ENCODE data around the gene MICAL2. TPM values are rescaled to one million over a fixed set of nuclear protein-coding genes. Genes with fewer than 3 reads are reported as not detected.

Gene MICAL2
- total and polyA plus RNA-seq, 12 donors, result 8.4 to 80.5 (median 34.1) TPM

- intact Hi-C loops (cut with DNase I), result no loop called here
- Histone ChIP-seq H3K4me1 (replicated peaks in 1 of 2) (no peaks in the 10 kb centered on the region), H3K36me3 (replicated peaks in 1 of 2) (no peaks in the 10 kb centered on the region), H3K9me3 (replicated peaks in 1 of 3) (no peaks in the 10 kb centered on the region), H3K4me3 (no peak overlapping the region), H3K27ac (no peak overlapping the region), H3K27me3 (no peaks in the 10 kb centered on the region)
- DNase-seq, result no peak
- TF ChIP-seq POLR2A (IDR thresholded peaks at IDR 0.05), result no peak
- no peak for TF ChIP-seq CTCF (IDR thresholded peaks at IDR 0.05)
- WGBS, 4 donors, result 83 to 89% (median 86%) methylated on average over 3 to 5 of the region's 5 CpGs
Measured at GRCh38 chr11:12186701-12187100, 76.3 kb downstream of the MICAL2 start.

- DNase-seq, result no peak
- Histone ChIP-seq H3K27ac (no peak overlapping the region), H3K4me3 (no peak overlapping the region), H3K9me3 (replicated peaks in 1 of 3) (no peaks in the 10 kb centered on the region), H3K27me3 (no peaks in the 10 kb centered on the region), H3K4me1 (replicated peaks in 1 of 2) (no peaks in the 10 kb centered on the region), H3K36me3 (replicated peaks in 1 of 2) (no peaks in the 10 kb centered on the region)
- intact Hi-C loops (cut with DNase I), result no loop called here
- WGBS, 4 donors, result 83 to 90% (median 84%) methylated on average over 5 to 8 of the region's 8 CpGs
- TF ChIP-seq POLR2A (IDR thresholded peaks at IDR 0.05) (no peak), CTCF (IDR thresholded peaks at IDR 0.05) (no peak)
Measured at GRCh38 chr11:12187399-12187798, 77.0 kb downstream of the MICAL2 start.

- H3K4me1 ChIP-seq (replicated peaks in 1 of 2), result no peaks in the 10 kb centered on the region
- no peaks in the 10 kb centered on the region for H3K27me3 ChIP-seq
- no peak for TF ChIP-seq POLR2A (IDR thresholded peaks at IDR 0.05)
- no peak for TF ChIP-seq CTCF (IDR thresholded peaks at IDR 0.05)
- no peak overlapping the region for H3K27ac ChIP-seq
- H3K4me3 ChIP-seq, result no peak overlapping the region
- intact Hi-C loops (cut with DNase I), result no loop called here
- no peaks in the 10 kb centered on the region for H3K36me3 ChIP-seq (replicated peaks in 1 of 2)
- H3K9me3 ChIP-seq (replicated peaks in 1 of 3), result no peaks in the 10 kb centered on the region
- DNase-seq, result no peak
- WGBS, 4 donors, result 88 to 94% (median 92%) methylated on average over 3 of the region's 3 CpGs
Measured at GRCh38 chr11:12188548-12189317, 78.3 kb downstream of the MICAL2 start.

GRCh38 chr11:12189543-12190235, 79.3 kb downstream of the MICAL2 start:
- Histone ChIP-seq H3K36me3 (replicated peaks in 1 of 2) (no peaks in the 10 kb centered on the region), H3K27ac (no peak overlapping the region), H3K4me3 (no peak overlapping the region), H3K4me1 (replicated peaks in 1 of 2) (no peaks in the 10 kb centered on the region), H3K9me3 (replicated peaks in 1 of 3) (no peaks in the 10 kb centered on the region), H3K27me3 (no peaks in the 10 kb centered on the region)
- intact Hi-C loops (cut with DNase I), result no loop called here
- 87 to 92% (median 89%) methylated on average over 8 of the region's 8 CpGs for WGBS, 4 donors
- TF ChIP-seq POLR2A (IDR thresholded peaks at IDR 0.05) (no peak), CTCF (IDR thresholded peaks at IDR 0.05) (no peak)
- DNase-seq, result no peak
